RKO (cell line): ENCODE measurements around the gene IP6K2.
A peak's percentile ranks its signal among the peaks of the same experiment; 100 is the strongest.
"Not testable (repeated sequence)": the region's sequence is repeated elsewhere in the genome, so short reads cannot be mapped to it uniquely, and the experiment has no call there.

Experiments used
- DNase-seq: peaks from one replicate; pipeline ENCODE4 v3.0.0-alpha.2; 2016; ENCODE audit warnings: low spot score

IP6K2 gene

GRCh38 chr3:48727511-48727910 is 10.5 kb upstream of the IP6K2 start:
- DNase-seq = no peak

GRCh38 chr3:48725185-48725855 is 8.3 kb upstream of the IP6K2 start:
- not testable (repeated sequence) for DNase-seq

GRCh38 chr3:48723725-48724124 is 6.7 kb upstream of the IP6K2 start:
- DNase-seq = no peak

- DNase-seq = not testable (repeated sequence)
These were observed 6.3 kb upstream of the IP6K2 start for GRCh38 chr3:48723293-48723692.

- peak; percentile 38 for DNase-seq
These were observed 476 bp downstream of the IP6K2 start for GRCh38 chr3:48716508-48716981.

- peak; percentile 52 for DNase-seq
These were observed 1.7 kb downstream of the IP6K2 start for GRCh38 chr3:48715174-48715800.

- DNase-seq = no peak
These were observed 5.3 kb downstream of the IP6K2 start for GRCh38 chr3:48711727-48712126.

- DNase-seq = no peak
These were observed 8.0 kb downstream of the IP6K2 start for GRCh38 chr3:48709051-48709461.

- peak; percentile 57 for DNase-seq
These were observed 8.5 kb downstream of the IP6K2 start for GRCh38 chr3:48708481-48708889.

- DNase-seq = no peak
These were observed 9.9 kb downstream of the IP6K2 start for GRCh38 chr3:48707157-48707556.

- no peak for DNase-seq
These were observed 14.6 kb downstream of the IP6K2 start for GRCh38 chr3:48702320-48702920.

GRCh38 chr3:48700731-48701405 is 16.2 kb downstream of the IP6K2 start:
- no peak for DNase-seq

- no peak for DNase-seq
These were observed 18.1 kb downstream of the IP6K2 start for GRCh38 chr3:48698891-48699290.

GRCh38 chr3:48697952-48698351 is 19.1 kb downstream of the IP6K2 start:
- DNase-seq = no peak

- DNase-seq = no peak
These were observed 20.4 kb downstream of the IP6K2 start for GRCh38 chr3:48696601-48697000.

- DNase-seq = no peak
These were observed 20.9 kb downstream of the IP6K2 start for GRCh38 chr3:48696156-48696555.

- DNase-seq = no peak
These were observed 21.6 kb downstream of the IP6K2 start for GRCh38 chr3:48695393-48695753.

- no peak for DNase-seq
These were observed 22.2 kb downstream of the IP6K2 start for GRCh38 chr3:48694610-48695392.

- DNase-seq = no peak
These were observed 23.2 kb downstream of the IP6K2 start for GRCh38 chr3:48693826-48694225.

- no peak for DNase-seq
These were observed 24.5 kb downstream of the IP6K2 start for GRCh38 chr3:48692551-48692950.

GRCh38 chr3:48690846-48691458 is 26.1 kb downstream of the IP6K2 start:
- no peak for DNase-seq

- DNase-seq = no peak
These were observed 27.6 kb downstream of the IP6K2 start for GRCh38 chr3:48689384-48689783.
